Measurements from ENCODE around the gene ABHD12B.

Gene ABHD12B

GRCh38 chr14:50871914-50872732, at the start of gene ABHD12B:
Gene ABHD12B, plus strand, starts transcription at chr14:50872053. Its CDS starts 122 bp downstream, at chr14:50872175.
- FAIRE-seq (no peak), DNase-seq (ENCODE audit: extremely low spot score, insufficient read length, low read depth) (no peak)

- no peak for FAIRE-seq
- DNase-seq (ENCODE audit: extremely low spot score, insufficient read length, low read depth): no peak
Measured at GRCh38 chr14:50822501-50823042, 49.3 kb upstream of the ABHD12B start.

GRCh38 chr14:50823051-50823761, 48.6 kb upstream of the ABHD12B start:
- FAIRE-seq (no peak), DNase-seq (ENCODE audit: extremely low spot score, insufficient read length, low read depth) (no peak)

- no peak for DNase-seq (ENCODE audit: extremely low spot score, insufficient read length, low read depth)
- peak; percentile 96 for FAIRE-seq
Measured at GRCh38 chr14:50823762-50824636, 47.9 kb upstream of the ABHD12B start.

- no peak for FAIRE-seq
- DNase-seq (ENCODE audit: extremely low spot score, insufficient read length, low read depth): no peak
Measured at GRCh38 chr14:50825307-50825706, 46.5 kb upstream of the ABHD12B start.

GRCh38 chr14:50826681-50827080, 45.2 kb upstream of the ABHD12B start:
- DNase-seq (ENCODE audit: extremely low spot score, insufficient read length, low read depth) (no peak), FAIRE-seq (no peak)

GRCh38 chr14:50828721-50829488, 42.9 kb upstream of the ABHD12B start:
- FAIRE-seq (peak; percentile 12), DNase-seq (ENCODE audit: extremely low spot score, insufficient read length, low read depth) (no peak)

GRCh38 chr14:50829489-50830043, 42.3 kb upstream of the ABHD12B start:
- DNase-seq (ENCODE audit: extremely low spot score, insufficient read length, low read depth) (no peak), FAIRE-seq (peak; percentile 62)

- no peak for DNase-seq (ENCODE audit: extremely low spot score, insufficient read length, low read depth)
- FAIRE-seq: peak; percentile 73
Measured at GRCh38 chr14:50830044-50830931, 41.6 kb upstream of the ABHD12B start.

- DNase-seq (ENCODE audit: extremely low spot score, insufficient read length, low read depth): peak; percentile 70
- peak; percentile 77 for FAIRE-seq
Measured at GRCh38 chr14:50830932-50831725, 40.7 kb upstream of the ABHD12B start, which contains the start of gene NIN. Gene NIN, minus strand, starts transcription at chr14:50831162. Its CDS starts 9,106 bp downstream, at chr14:50822056.

GRCh38 chr14:50831726-50832168, 40.1 kb upstream of the ABHD12B start:
- FAIRE-seq: peak; percentile 21
- no peak for DNase-seq (ENCODE audit: extremely low spot score, insufficient read length, low read depth)

GRCh38 chr14:50832935-50833630, 38.8 kb upstream of the ABHD12B start:
- no peak for FAIRE-seq
- DNase-seq (ENCODE audit: extremely low spot score, insufficient read length, low read depth): no peak

- FAIRE-seq (no peak), DNase-seq (ENCODE audit: extremely low spot score, insufficient read length, low read depth) (no peak)
Measured at GRCh38 chr14:50834802-50835276, 37.0 kb upstream of the ABHD12B start.

- peak; percentile 96 for FAIRE-seq
Measured at GRCh38 chr14:50835280-50835679, 36.6 kb upstream of the ABHD12B start.

GRCh38 chr14:50836515-50836914, 35.3 kb upstream of the ABHD12B start:
- DNase-seq (ENCODE audit: extremely low spot score, insufficient read length, low read depth): no peak
- no peak for FAIRE-seq

More at GRCh38 chr14:50835280-50835679, 36.6 kb upstream of the ABHD12B start:
- DNase-seq (ENCODE audit: extremely low spot score, insufficient read length, low read depth): no peak

GRCh38 chr14:50837271-50837670, 34.6 kb upstream of the ABHD12B start:
- DNase-seq (ENCODE audit: extremely low spot score, insufficient read length, low read depth) (no peak), FAIRE-seq (no peak)
